T-helper 17 cell (primary cell): ENCODE results near the gene FOXO3. TPM values are rescaled to one million over a fixed set of nuclear protein-coding genes. Genes with fewer than 3 reads are reported as not detected.
A peak's percentile ranks its signal among the peaks of the same experiment; 100 is the strongest.

Experiments
- ATAC-seq: fragments of 150-1000 bp; cut with Tn5 transposase; 2 replicates; pipeline ENCODE4 v1.10.0; 2021; ENCODE audit warnings: mild to moderate bottlenecking, moderate library complexity
- DNase-seq, 3 donors: peaks; one replicate each; pipeline versions ENCODE4 v3.0.0 to v3.0.0-alpha.2; 2020 to 2021
- H3K9me3 ChIP-seq: one replicate; pipeline ENCODE4 v1.7.0; 2013; ENCODE audit warnings: low read length, mild to moderate bottlenecking; ENCODE audit not compliant: control insufficient read depth, poor library complexity, severe bottlenecking
- H3K27ac Mint-ChIP-seq: one replicate; pipeline ENCODE4 v1.8.0; 2022; ENCODE audit warnings: mild to moderate bottlenecking, moderate library complexity, mixed read lengths
- H3K27me3 Mint-ChIP-seq: one replicate; pipeline ENCODE4 v1.8.0; 2022; ENCODE audit warnings: mixed read lengths
- H3K36me3 Mint-ChIP-seq: one replicate; pipeline ENCODE4 v1.8.0; 2022; ENCODE audit warnings: low read depth, mixed read lengths
- H3K4me1 Mint-ChIP-seq: one replicate; pipeline ENCODE4 v1.8.0; 2022; ENCODE audit warnings: mild to moderate bottlenecking, mixed read lengths
- H3K4me3 Mint-ChIP-seq: one replicate; pipeline ENCODE4 v1.8.0; 2022; ENCODE audit warnings: mild to moderate bottlenecking, moderate library complexity, mixed read lengths
- total RNA-seq, 4 donors: library from RNA in 2 of 4; stranded (reverse) in 2 of 4; gene quantifications; one replicate each; pipeline ENCODE4 v1.2.3 and lab custom pipeline; 2022 to 2026

Gene FOXO3
- total RNA-seq, 2 donors from 2014 or later = 22.6 to 34.1 TPM

- no peak overlapping the region for H3K4me3 Mint-ChIP-seq
- ATAC-seq = peak; percentile 52
- H3K27ac Mint-ChIP-seq = peak overlapping the region; percentile 68
- peaks cover 38% of the 10 kb centered on the region for H3K4me1 Mint-ChIP-seq
- no peaks in the 10 kb centered on the region for H3K9me3 ChIP-seq
- no peaks in the 10 kb centered on the region for H3K27me3 Mint-ChIP-seq
- no peak for DNase-seq
- H3K36me3 Mint-ChIP-seq = peaks cover 2% of the 10 kb centered on the region
Observed at GRCh38 chr6:108622641-108623298, 62.1 kb downstream of the FOXO3 start.

GRCh38 chr6:108623995-108624394, 63.3 kb downstream of the FOXO3 start:
- DNase-seq (no peak), ATAC-seq (no peak)
- H3K27ac Mint-ChIP-seq = no peak overlapping the region
- no peaks in the 10 kb centered on the region for H3K9me3 ChIP-seq
- H3K4me1 Mint-ChIP-seq = peaks cover 42% of the 10 kb centered on the region
- no peak overlapping the region for H3K4me3 Mint-ChIP-seq
- H3K36me3 Mint-ChIP-seq = peaks cover 2% of the 10 kb centered on the region
- no peaks in the 10 kb centered on the region for H3K27me3 Mint-ChIP-seq

- no peak overlapping the region for H3K27ac Mint-ChIP-seq
- H3K4me1 Mint-ChIP-seq = peaks cover 55% of the 10 kb centered on the region
- no peak for DNase-seq
- no peaks in the 10 kb centered on the region for H3K27me3 Mint-ChIP-seq
- H3K4me3 Mint-ChIP-seq = no peak overlapping the region
- H3K9me3 ChIP-seq = no peaks in the 10 kb centered on the region
- H3K36me3 Mint-ChIP-seq = peaks cover 2% of the 10 kb centered on the region
- ATAC-seq = no peak
Observed at GRCh38 chr6:108625581-108625980, 64.9 kb downstream of the FOXO3 start.

GRCh38 chr6:108626777-108627176, 66.1 kb downstream of the FOXO3 start:
- ATAC-seq (no peak), DNase-seq (no peak)
- no peaks in the 10 kb centered on the region for H3K9me3 ChIP-seq
- Mint-ChIP-seq H3K4me1 (peaks cover 63% of the 10 kb centered on the region), H3K27me3 (no peaks in the 10 kb centered on the region), H3K27ac (peak overlapping the region; percentile 83), H3K4me3 (no peak overlapping the region), H3K36me3 (no peaks in the 10 kb centered on the region)

- DNase-seq = no peak
- Mint-ChIP-seq H3K36me3 (no peaks in the 10 kb centered on the region), H3K27me3 (no peaks in the 10 kb centered on the region), H3K4me1 (peaks cover 62% of the 10 kb centered on the region), H3K4me3 (no peak overlapping the region), H3K27ac (peak overlapping the region; percentile 83)
- ATAC-seq = no peak
- H3K9me3 ChIP-seq = no peaks in the 10 kb centered on the region
Observed at GRCh38 chr6:108627692-108628550, 67.2 kb downstream of the FOXO3 start.

GRCh38 chr6:108630050-108630714, 69.5 kb downstream of the FOXO3 start:
- H3K27ac Mint-ChIP-seq = peak overlapping the region; percentile 9
- no peaks in the 10 kb centered on the region for H3K27me3 Mint-ChIP-seq
- peak overlapping the region; percentile 28 for H3K4me3 Mint-ChIP-seq
- H3K4me1 Mint-ChIP-seq = peaks cover 68% of the 10 kb centered on the region
- no peaks in the 10 kb centered on the region for H3K9me3 ChIP-seq
- DNase-seq = no peak
- H3K36me3 Mint-ChIP-seq = no peaks in the 10 kb centered on the region
- ATAC-seq = peak; percentile 76

- Mint-ChIP-seq H3K36me3 (no peaks in the 10 kb centered on the region), H3K4me1 (peaks cover 71% of the 10 kb centered on the region), H3K27me3 (no peaks in the 10 kb centered on the region), H3K27ac (no peak overlapping the region), H3K4me3 (no peak overlapping the region)
- ATAC-seq = no peak
- no peaks in the 10 kb centered on the region for H3K9me3 ChIP-seq
- DNase-seq = no peak
Observed at GRCh38 chr6:108632441-108632840, 71.7 kb downstream of the FOXO3 start.

GRCh38 chr6:108633436-108633835, 72.7 kb downstream of the FOXO3 start:
- ATAC-seq (no peak), DNase-seq (no peak)
- Mint-ChIP-seq H3K36me3 (no peaks in the 10 kb centered on the region), H3K4me3 (peak overlapping the region; percentile 52), H3K4me1 (peaks cover 65% of the 10 kb centered on the region), H3K27ac (no peak overlapping the region), H3K27me3 (no peaks in the 10 kb centered on the region)
- no peaks in the 10 kb centered on the region for H3K9me3 ChIP-seq

- Mint-ChIP-seq H3K36me3 (no peaks in the 10 kb centered on the region), H3K4me1 (peaks cover 50% of the 10 kb centered on the region), H3K27ac (peak overlapping the region; percentile 54), H3K4me3 (no peak overlapping the region), H3K27me3 (no peaks in the 10 kb centered on the region)
- DNase-seq (no peak), ATAC-seq (peak; percentile 85)
- H3K9me3 ChIP-seq = no peaks in the 10 kb centered on the region
Observed at GRCh38 chr6:108635505-108636226, 74.9 kb downstream of the FOXO3 start.

- no peaks in the 10 kb centered on the region for H3K9me3 ChIP-seq
- ATAC-seq (no peak), DNase-seq (no peak)
- Mint-ChIP-seq H3K27ac (no peak overlapping the region), H3K4me3 (no peak overlapping the region), H3K36me3 (no peaks in the 10 kb centered on the region), H3K27me3 (no peaks in the 10 kb centered on the region), H3K4me1 (peaks cover 34% of the 10 kb centered on the region)
Observed at GRCh38 chr6:108637963-108638362, 77.2 kb downstream of the FOXO3 start.

GRCh38 chr6:108638993-108639392, 78.3 kb downstream of the FOXO3 start:
- Mint-ChIP-seq H3K4me3 (no peak overlapping the region), H3K36me3 (no peaks in the 10 kb centered on the region), H3K4me1 (peaks cover 38% of the 10 kb centered on the region), H3K27ac (no peak overlapping the region), H3K27me3 (no peaks in the 10 kb centered on the region)
- ATAC-seq (no peak), DNase-seq (no peak)
- no peaks in the 10 kb centered on the region for H3K9me3 ChIP-seq

- Mint-ChIP-seq H3K27me3 (no peaks in the 10 kb centered on the region), H3K27ac (no peak overlapping the region), H3K36me3 (no peaks in the 10 kb centered on the region), H3K4me3 (no peak overlapping the region), H3K4me1 (peaks cover 36% of the 10 kb centered on the region)
- ATAC-seq (peak; percentile 44), DNase-seq (no peak)
- no peaks in the 10 kb centered on the region for H3K9me3 ChIP-seq
Observed at GRCh38 chr6:108640104-108640503, 79.4 kb downstream of the FOXO3 start.

GRCh38 chr6:108643184-108643583, 82.5 kb downstream of the FOXO3 start:
- H3K36me3 Mint-ChIP-seq = no peaks in the 10 kb centered on the region
- H3K4me3 Mint-ChIP-seq = no peak overlapping the region
- H3K9me3 ChIP-seq = no peaks in the 10 kb centered on the region
- DNase-seq = no peak
- no peak for ATAC-seq
- no peaks in the 10 kb centered on the region for H3K27me3 Mint-ChIP-seq
- H3K27ac Mint-ChIP-seq = no peak overlapping the region
- peaks cover 31% of the 10 kb centered on the region for H3K4me1 Mint-ChIP-seq
